Activated naive CD8-positive, alpha-beta T cell treated with anti-CD3 and anti-CD28 coated beads, Interleukin-2, amount 10 ng/mL, durations not matched to agents 7 days and 5 days (primary cell): ENCODE measurements around the gene SORCS2. TPM values are rescaled to one million over a fixed set of nuclear protein-coding genes. Genes with fewer than 3 reads are reported as not detected.
A peak's percentile ranks its signal among the peaks of the same experiment; 100 is the strongest.

ENCODE experiments used
- ATAC-seq: fragments of 150-1000 bp; cut with Tn5 transposase; one replicate; pipeline ENCODE4 v1.10.0; 2021; ENCODE audit warnings: low read depth, moderate library complexity
- POLR2A ChIA-PET: fragments of 350-600 bp; sonication (Branson Sonifier 250); formaldehyde crosslinking; loops from one replicate; lab custom pipeline; 2021; ENCODE audit warnings: antibody characterized with exemption; lab: Charles Lee
- DNase-seq: peaks from one replicate; pipeline ENCODE4 v3.0.0; 2021
- H3K27ac Mint-ChIP-seq: one replicate; pipeline ENCODE4 v1.8.0; 2022; ENCODE audit warnings: mild to moderate bottlenecking, mixed read lengths
- H3K27me3 Mint-ChIP-seq: one replicate; pipeline ENCODE4 v1.8.0; 2022; ENCODE audit warnings: mild to moderate bottlenecking, moderate library complexity, mixed read lengths
- H3K36me3 Mint-ChIP-seq: one replicate; pipeline ENCODE4 v1.8.0; 2021; ENCODE audit warnings: mild to moderate bottlenecking, mixed read lengths
- H3K4me1 Mint-ChIP-seq: one replicate; pipeline ENCODE4 v1.8.0; 2021; ENCODE audit warnings: mixed read lengths
- H3K4me3 Mint-ChIP-seq: one replicate; pipeline ENCODE4 v1.8.0; 2022; ENCODE audit warnings: mild to moderate bottlenecking, moderate library complexity, mixed read lengths
- H3K9me3 Mint-ChIP-seq: one replicate; pipeline ENCODE4 v1.8.0; 2021; ENCODE audit warnings: mixed read lengths
- total RNA-seq, 2 experiments: library from RNA; stranded (reverse); gene quantifications; one replicate each; pipeline ENCODE4 v1.2.3, GENCODE V29; 2021

SORCS2 gene
- total RNA-seq, 2 experiments from 2014 or later: not detected

GRCh38 chr4:7767526-7767925, 575.2 kb downstream of the SORCS2 start:
- no peaks in the 10 kb centered on the region for H3K36me3 Mint-ChIP-seq
- DNase-seq (no peak), ATAC-seq (no peak)
- no peaks in the 10 kb centered on the region for H3K27me3 Mint-ChIP-seq
- peaks cover 15% of the 10 kb centered on the region for H3K4me1 Mint-ChIP-seq
- no peak overlapping the region for H3K27ac Mint-ChIP-seq
- H3K4me3 Mint-ChIP-seq: no peak overlapping the region
- POLR2A ChIA-PET: no interaction called here
- no peaks in the 10 kb centered on the region for H3K9me3 Mint-ChIP-seq

- no peak for ATAC-seq
Measured at GRCh38 chr4:7767966-7768365, 575.6 kb downstream of the SORCS2 start.

GRCh38 chr4:7768736-7769135, 576.4 kb downstream of the SORCS2 start:
- H3K27ac Mint-ChIP-seq: no peak overlapping the region
- no peak overlapping the region for H3K4me3 Mint-ChIP-seq
- no peaks in the 10 kb centered on the region for H3K36me3 Mint-ChIP-seq
- POLR2A ChIA-PET: no interaction called here
- H3K9me3 Mint-ChIP-seq: no peaks in the 10 kb centered on the region
- peaks cover 2% of the 10 kb centered on the region for H3K27me3 Mint-ChIP-seq
- ATAC-seq (no peak), DNase-seq (no peak)
- peaks cover 15% of the 10 kb centered on the region for H3K4me1 Mint-ChIP-seq

More at GRCh38 chr4:7767966-7768365, 575.6 kb downstream of the SORCS2 start:
- Mint-ChIP-seq H3K9me3 (no peaks in the 10 kb centered on the region), H3K4me3 (no peak overlapping the region), H3K4me1 (peaks cover 15% of the 10 kb centered on the region), H3K36me3 (no peaks in the 10 kb centered on the region), H3K27me3 (peaks cover 2% of the 10 kb centered on the region), H3K27ac (no peak overlapping the region)
- DNase-seq: no peak
- POLR2A ChIA-PET: no interaction called here

GRCh38 chr4:7769396-7770223, 577.3 kb downstream of the SORCS2 start:
- Mint-ChIP-seq H3K9me3 (no peaks in the 10 kb centered on the region), H3K36me3 (no peaks in the 10 kb centered on the region), H3K27me3 (peaks cover 2% of the 10 kb centered on the region), H3K4me1 (peaks cover 15% of the 10 kb centered on the region), H3K4me3 (no peak overlapping the region), H3K27ac (no peak overlapping the region)
- ATAC-seq (no peak), DNase-seq (no peak)
- POLR2A ChIA-PET: no interaction called here

GRCh38 chr4:7770224-7771050, 578.1 kb downstream of the SORCS2 start:
- Mint-ChIP-seq H3K9me3 (no peaks in the 10 kb centered on the region), H3K36me3 (no peaks in the 10 kb centered on the region), H3K27me3 (peaks cover 2% of the 10 kb centered on the region), H3K4me3 (peak overlapping the region; percentile 64), H3K4me1 (peaks cover 15% of the 10 kb centered on the region), H3K27ac (peak overlapping the region; percentile 82)
- DNase-seq: no peak
- POLR2A ChIA-PET: no interaction called here
- peak; percentile 15 for ATAC-seq

GRCh38 chr4:7771056-7771455, 578.7 kb downstream of the SORCS2 start:
- DNase-seq (no peak), ATAC-seq (peak; percentile 71)
- Mint-ChIP-seq H3K9me3 (no peaks in the 10 kb centered on the region), H3K27ac (peak overlapping the region; percentile 82), H3K4me1 (peaks cover 15% of the 10 kb centered on the region), H3K4me3 (peak overlapping the region; percentile 64), H3K27me3 (peaks cover 2% of the 10 kb centered on the region), H3K36me3 (no peaks in the 10 kb centered on the region)
- POLR2A ChIA-PET: no interaction called here

- DNase-seq: no peak
- no peaks in the 10 kb centered on the region for H3K36me3 Mint-ChIP-seq
- no peak overlapping the region for H3K27ac Mint-ChIP-seq
Measured at GRCh38 chr4:7771541-7772507, 579.5 kb downstream of the SORCS2 start.

GRCh38 chr4:7772711-7773385, 580.5 kb downstream of the SORCS2 start:
- H3K36me3 Mint-ChIP-seq: no peaks in the 10 kb centered on the region

More at GRCh38 chr4:7771541-7772507, 579.5 kb downstream of the SORCS2 start:
- ATAC-seq: no peak
- Mint-ChIP-seq H3K27me3 (peaks cover 2% of the 10 kb centered on the region), H3K4me3 (no peak overlapping the region), H3K9me3 (no peaks in the 10 kb centered on the region), H3K4me1 (peaks cover 15% of the 10 kb centered on the region)
- POLR2A ChIA-PET: no interaction called here

GRCh38 chr4:7773401-7774180, 581.3 kb downstream of the SORCS2 start:
- no peak overlapping the region for H3K4me3 Mint-ChIP-seq
- no peaks in the 10 kb centered on the region for H3K9me3 Mint-ChIP-seq
- H3K27me3 Mint-ChIP-seq: peaks cover 2% of the 10 kb centered on the region
- H3K4me1 Mint-ChIP-seq: peaks cover 15% of the 10 kb centered on the region
- POLR2A ChIA-PET: no interaction called here
- ATAC-seq: no peak
- H3K36me3 Mint-ChIP-seq: no peaks in the 10 kb centered on the region
- H3K27ac Mint-ChIP-seq: no peak overlapping the region
- DNase-seq: no peak

More at GRCh38 chr4:7772711-7773385, 580.5 kb downstream of the SORCS2 start:
- POLR2A ChIA-PET: no interaction called here
- H3K4me3 Mint-ChIP-seq: no peak overlapping the region
- peaks cover 15% of the 10 kb centered on the region for H3K4me1 Mint-ChIP-seq
- H3K27ac Mint-ChIP-seq: no peak overlapping the region
- H3K9me3 Mint-ChIP-seq: no peaks in the 10 kb centered on the region
- ATAC-seq (no peak), DNase-seq (no peak)
- H3K27me3 Mint-ChIP-seq: peaks cover 2% of the 10 kb centered on the region

GRCh38 chr4:7774301-7775294, 582.3 kb downstream of the SORCS2 start:
- peaks cover 17% of the 10 kb centered on the region for H3K4me1 Mint-ChIP-seq
- no peaks in the 10 kb centered on the region for H3K36me3 Mint-ChIP-seq
- H3K27ac Mint-ChIP-seq: no peak overlapping the region
- no peaks in the 10 kb centered on the region for H3K9me3 Mint-ChIP-seq
- DNase-seq (no peak), ATAC-seq (no peak)
- H3K4me3 Mint-ChIP-seq: no peak overlapping the region
- peaks cover 2% of the 10 kb centered on the region for H3K27me3 Mint-ChIP-seq
- POLR2A ChIA-PET: no interaction called here

- Mint-ChIP-seq H3K36me3 (peaks cover 2% of the 10 kb centered on the region), H3K4me3 (no peak overlapping the region), H3K27ac (no peak overlapping the region), H3K4me1 (peaks cover 15% of the 10 kb centered on the region), H3K9me3 (no peaks in the 10 kb centered on the region), H3K27me3 (peaks cover 2% of the 10 kb centered on the region)
- ATAC-seq: no peak
- POLR2A ChIA-PET: interaction anchor here (0.6 kb wide), 1 partner anchor 206 kb away, joined by 4 read pairs; no protein-coding TSS in a partner anchor
- DNase-seq: no peak
Measured at GRCh38 chr4:7775396-7775795, 583.1 kb downstream of the SORCS2 start.
